ENCODE data around the gene MTCH1. TPM values are rescaled to one million over a fixed set of nuclear protein-coding genes. Genes with fewer than 3 reads are reported as not detected.

The MTCH1 gene
- total RNA-seq, 1 experiment from 2014 or later, result 161 TPM

DNA sequence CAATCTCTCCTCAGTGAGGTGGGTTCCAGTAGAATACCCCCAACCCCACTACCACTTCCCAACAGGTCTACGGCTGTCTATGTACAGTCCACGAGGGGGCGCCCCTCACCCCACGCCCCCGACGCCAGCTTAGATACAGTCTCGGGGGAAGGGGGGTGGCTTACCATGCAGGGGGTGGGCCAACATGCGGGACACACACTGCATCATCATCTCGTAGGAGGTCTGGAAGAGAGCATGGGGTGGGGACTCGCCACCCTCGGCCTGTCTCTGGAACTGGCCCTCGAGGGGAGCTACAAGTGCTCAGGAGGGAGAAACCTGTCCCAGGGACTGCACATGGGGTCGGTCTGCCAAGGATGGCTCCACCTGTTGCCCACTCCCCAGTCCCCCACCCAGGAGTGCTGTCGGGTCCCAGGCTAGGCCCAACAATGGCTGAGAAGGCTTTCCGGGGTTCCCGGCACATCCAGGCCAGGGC is 8.5 kb downstream of the MTCH1 start:
- peak; percentile 65 for ATAC-seq
- peaks cover 46 to 75% of the 10 kb centered on the region in 2 experiments for H3K36me3 ChIP-seq (ENCODE audit: control insufficient read depth in 1 of 2, insufficient read depth in 2 of 2, low read length in 2 of 2)

DNA sequence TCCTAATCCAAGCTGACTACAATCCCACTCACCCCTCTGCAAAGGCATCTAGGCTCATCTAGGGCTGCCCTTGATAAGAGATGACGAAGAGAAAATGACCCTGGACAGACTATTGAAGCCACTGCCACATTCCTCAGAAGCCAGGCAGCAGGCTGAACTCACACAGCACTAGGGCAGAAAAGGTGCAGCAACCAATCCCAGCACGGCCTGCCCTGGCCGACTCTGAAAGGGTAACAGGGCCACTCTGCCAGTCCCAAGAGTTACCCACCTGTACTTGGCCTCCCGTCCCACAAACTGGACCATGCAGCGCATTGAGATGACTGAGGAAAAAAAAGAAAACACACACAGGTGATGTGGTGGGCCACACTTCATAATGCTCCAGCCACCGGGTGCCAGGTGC is 9.1 kb downstream of the MTCH1 start:
- Histone ChIP-seq H3K4me3 (replicated peaks in 1 of 2; ENCODE audit: low read depth in 1 of 2, low read length in 2 of 2) (no peak overlapping the region), H4K20me1 (ENCODE audit: insufficient read depth) (peaks cover 2% of the 10 kb centered on the region; the same call in 1 of the 2 replicates), H3K36me3 (ENCODE audit: control insufficient read depth in 1 of 2, insufficient read depth in 2 of 2, low read length in 2 of 2) (peaks cover 52 to 81% of the 10 kb centered on the region in 2 experiments), H3K27ac (ENCODE audit: low read depth, low read length) (no peak overlapping the region), H3K4me2 (ENCODE audit: low read length) (no peak overlapping the region), H3K27me3 (ENCODE audit: insufficient read depth, low read length) (no peaks in the 10 kb centered on the region), H2AFZ (ENCODE audit: low read depth, low read length, poor library complexity, severe bottlenecking) (no peak overlapping the region), H3K9ac (ENCODE audit: low read length) (no peak overlapping the region), H3K9me3 (ENCODE audit: control insufficient read depth in 1 of 2, insufficient read depth in 1 of 2, low read depth in 1 of 2, low read length in 2 of 2) (no peaks in the 10 kb centered on the region), H3K79me2 (ENCODE audit: insufficient read depth, low read length) (peaks cover 43% of the 10 kb centered on the region), H3K9me2 (ENCODE audit: insufficient read depth) (no peaks in the 10 kb centered on the region), H3K4me1 (ENCODE audit: control insufficient read depth in 1 of 2, insufficient read depth in 2 of 2, low read length in 2 of 2) (no peaks in the 10 kb centered on the region; a peak in 1 of 4 replicates)
- ATAC-seq (no peak), DNase-seq (ENCODE audit: low read depth, low spot score) (no peak)
- ChIA-PET POLR2A (no interaction called here), CTCF (interaction anchor here (1.2 kb wide), 1 partner anchor 211 kb away, joined by 3 read pairs; no protein-coding TSS in a partner anchor), RAD21 (ENCODE audit: low non-redundant PET in 1 of 2, low total read pairs in 2 of 2, uncharacterized antibody in 2 of 2, unreplicated experiment in 2 of 2) (no interaction called here)
- intact Hi-C loops (cut with micrococcal nuclease), result no loop called here
- no TSS peak for BruUV-seq (replicated peaks)
- no peak for TF ChIP-seq CEBPB (IDR thresholded peaks at IDR 0.05; ENCODE audit: low read depth)
- no peak for TF ChIP-seq ELF1 (IDR thresholded peaks at IDR 0.05; ENCODE audit: borderline replicate concordance, low read depth)
- TF ChIP-seq TCF7L2 (IDR thresholded peaks at IDR 0.05; ENCODE audit: borderline replicate concordance, extremely low read depth, insufficient read depth, insufficient read length), result no peak
- no peak for TF ChIP-seq SP1 (IDR thresholded peaks at IDR 0.05; ENCODE audit: low read depth)
- TF ChIP-seq, protein P1, sequence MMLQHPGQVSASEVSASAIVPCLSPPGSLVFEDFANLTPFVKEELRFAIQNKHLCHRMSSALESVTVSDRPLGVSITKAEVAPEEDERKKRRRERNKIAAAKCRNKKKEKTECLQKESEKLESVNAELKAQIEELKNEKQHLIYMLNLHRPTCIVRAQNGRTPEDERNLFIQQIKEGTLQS (IDR thresholded peaks at IDR 0.05), result no peak
- TF ChIP-seq EGR1 (IDR thresholded peaks at IDR 0.05; ENCODE audit: low read depth), result no peak
- no peak for TF ChIP-seq FOSL1 (IDR thresholded peaks at IDR 0.05; ENCODE audit: low read depth)
- TF ChIP-seq POLR2A (IDR thresholded peaks at IDR 0.05; ENCODE audit: borderline replicate concordance, extremely low read depth, insufficient read depth, insufficient read length), result no peak
- TF ChIP-seq, protein P2, sequence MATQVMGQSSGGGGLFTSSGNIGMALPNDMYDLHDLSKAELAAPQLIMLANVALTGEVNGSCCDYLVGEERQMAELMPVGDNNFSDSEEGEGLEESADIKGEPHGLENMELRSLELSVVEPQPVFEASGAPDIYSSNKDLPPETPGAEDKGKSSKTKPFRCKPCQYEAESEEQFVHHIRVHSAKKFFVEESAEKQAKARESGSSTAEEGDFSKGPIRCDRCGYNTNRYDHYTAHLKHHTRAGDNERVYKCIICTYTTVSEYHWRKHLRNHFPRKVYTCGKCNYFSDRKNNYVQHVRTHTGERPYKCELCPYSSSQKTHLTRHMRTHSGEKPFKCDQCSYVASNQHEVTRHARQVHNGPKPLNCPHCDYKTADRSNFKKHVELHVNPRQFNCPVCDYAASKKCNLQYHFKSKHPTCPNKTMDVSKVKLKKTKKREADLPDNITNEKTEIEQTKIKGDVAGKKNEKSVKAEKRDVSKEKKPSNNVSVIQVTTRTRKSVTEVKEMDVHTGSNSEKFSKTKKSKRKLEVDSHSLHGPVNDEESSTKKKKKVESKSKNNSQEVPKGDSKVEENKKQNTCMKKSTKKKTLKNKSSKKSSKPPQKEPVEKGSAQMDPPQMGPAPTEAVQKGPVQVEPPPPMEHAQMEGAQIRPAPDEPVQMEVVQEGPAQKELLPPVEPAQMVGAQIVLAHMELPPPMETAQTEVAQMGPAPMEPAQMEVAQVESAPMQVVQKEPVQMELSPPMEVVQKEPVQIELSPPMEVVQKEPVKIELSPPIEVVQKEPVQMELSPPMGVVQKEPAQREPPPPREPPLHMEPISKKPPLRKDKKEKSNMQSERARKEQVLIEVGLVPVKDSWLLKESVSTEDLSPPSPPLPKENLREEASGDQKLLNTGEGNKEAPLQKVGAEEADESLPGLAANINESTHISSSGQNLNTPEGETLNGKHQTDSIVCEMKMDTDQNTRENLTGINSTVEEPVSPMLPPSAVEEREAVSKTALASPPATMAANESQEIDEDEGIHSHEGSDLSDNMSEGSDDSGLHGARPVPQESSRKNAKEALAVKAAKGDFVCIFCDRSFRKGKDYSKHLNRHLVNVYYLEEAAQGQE (IDR thresholded peaks at IDR 0.05; ENCODE audit: low read depth), result no peak
- TF ChIP-seq POLR2AphosphoS5 (IDR thresholded peaks at IDR 0.05; ENCODE audit: low read depth, low read length), result no peak
- no peak for TF ChIP-seq ZFX (IDR thresholded peaks at IDR 0.05)
- TF ChIP-seq EZH2 (IDR thresholded peaks at IDR 0.05), result no peak
- no peak for TF ChIP-seq SRF (IDR thresholded peaks at IDR 0.05; ENCODE audit: low read depth)

More for the DNA sequence above, 8.5 kb downstream of the MTCH1 start:
- no peak overlapping the region for H2AFZ ChIP-seq (ENCODE audit: low read depth, low read length, poor library complexity, severe bottlenecking)
- H3K27me3 ChIP-seq (ENCODE audit: insufficient read depth, low read length), result no peaks in the 10 kb centered on the region
- H3K9ac ChIP-seq (ENCODE audit: low read length), result no peak overlapping the region
- no peaks in the 10 kb centered on the region for H3K9me2 ChIP-seq (ENCODE audit: insufficient read depth)
- no peak for DNase-seq (ENCODE audit: low read depth, low spot score)
- intact Hi-C loops (cut with micrococcal nuclease), result no loop called here
- no peaks in the 10 kb centered on the region for H3K9me3 ChIP-seq (ENCODE audit: control insufficient read depth in 1 of 2, insufficient read depth in 1 of 2, low read depth in 1 of 2, low read length in 2 of 2)
- no peak overlapping the region for H3K4me3 ChIP-seq (replicated peaks in 1 of 2; ENCODE audit: low read depth in 1 of 2, low read length in 2 of 2)
- H3K4me2 ChIP-seq (ENCODE audit: low read length), result no peak overlapping the region
- ChIA-PET POLR2A (no interaction called here), RAD21 (ENCODE audit: low non-redundant PET in 1 of 2, low total read pairs in 2 of 2, uncharacterized antibody in 2 of 2, unreplicated experiment in 2 of 2) (no interaction called here), CTCF (interaction anchor here (0.7 to 1.2 kb wide), 2 partner anchors 41 to 211 kb away, joined by 3 to 4 read pairs; no protein-coding TSS in a partner anchor)
- H3K27ac ChIP-seq (ENCODE audit: low read depth, low read length), result no peak overlapping the region
- peaks cover 4% of the 10 kb centered on the region; the same call in 1 of the 2 replicates for H4K20me1 ChIP-seq (ENCODE audit: insufficient read depth)
- H3K79me2 ChIP-seq (ENCODE audit: insufficient read depth, low read length), result peaks cover 49% of the 10 kb centered on the region
- BruUV-seq (replicated peaks), result no TSS peak
- TF ChIP-seq ZNF274 (IDR thresholded peaks at IDR 0.05; ENCODE audit: low read depth, low read length), result no peak
- TF ChIP-seq, protein P3, sequence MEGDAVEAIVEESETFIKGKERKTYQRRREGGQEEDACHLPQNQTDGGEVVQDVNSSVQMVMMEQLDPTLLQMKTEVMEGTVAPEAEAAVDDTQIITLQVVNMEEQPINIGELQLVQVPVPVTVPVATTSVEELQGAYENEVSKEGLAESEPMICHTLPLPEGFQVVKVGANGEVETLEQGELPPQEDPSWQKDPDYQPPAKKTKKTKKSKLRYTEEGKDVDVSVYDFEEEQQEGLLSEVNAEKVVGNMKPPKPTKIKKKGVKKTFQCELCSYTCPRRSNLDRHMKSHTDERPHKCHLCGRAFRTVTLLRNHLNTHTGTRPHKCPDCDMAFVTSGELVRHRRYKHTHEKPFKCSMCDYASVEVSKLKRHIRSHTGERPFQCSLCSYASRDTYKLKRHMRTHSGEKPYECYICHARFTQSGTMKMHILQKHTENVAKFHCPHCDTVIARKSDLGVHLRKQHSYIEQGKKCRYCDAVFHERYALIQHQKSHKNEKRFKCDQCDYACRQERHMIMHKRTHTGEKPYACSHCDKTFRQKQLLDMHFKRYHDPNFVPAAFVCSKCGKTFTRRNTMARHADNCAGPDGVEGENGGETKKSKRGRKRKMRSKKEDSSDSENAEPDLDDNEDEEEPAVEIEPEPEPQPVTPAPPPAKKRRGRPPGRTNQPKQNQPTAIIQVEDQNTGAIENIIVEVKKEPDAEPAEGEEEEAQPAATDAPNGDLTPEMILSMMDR (IDR thresholded peaks at IDR 0.05 in 2 of 3, conservative IDR thresholded peaks at IDR 0.05 in 1 of 3; ENCODE audit: borderline replicate concordance in 1 of 3, insufficient read depth in 1 of 3, low read depth in 2 of 3, low read length in 2 of 3), result peak in 2 of 3 experiments; percentile 32 to 54; a peak in 4 of 6 replicates
- H3K4me1 ChIP-seq (ENCODE audit: control insufficient read depth in 1 of 2, insufficient read depth in 2 of 2, low read length in 2 of 2), result no peaks in the 10 kb centered on the region; a peak in 1 of 4 replicates

Data from HCT116 (cell line).